Stimulated activated naive CD8-positive, alpha-beta T cell treated with anti-CD3 and anti-CD28 coated beads, Interleukin-15, Interleukin-2, amounts not matched to agents 100 U/mL and 50 U/mL, for 24 hours (primary cell): ENCODE data around the gene NELFCD.

Experiments
- ATAC-seq: fragments of 150-1000 bp; cut with Tn5 transposase; one replicate; pipeline ENCODE4 v1.10.0; 2021
- DNase-seq: peaks from one replicate; pipeline ENCODE4 v3.0.0; 2021

Gene NELFCD

DNA sequence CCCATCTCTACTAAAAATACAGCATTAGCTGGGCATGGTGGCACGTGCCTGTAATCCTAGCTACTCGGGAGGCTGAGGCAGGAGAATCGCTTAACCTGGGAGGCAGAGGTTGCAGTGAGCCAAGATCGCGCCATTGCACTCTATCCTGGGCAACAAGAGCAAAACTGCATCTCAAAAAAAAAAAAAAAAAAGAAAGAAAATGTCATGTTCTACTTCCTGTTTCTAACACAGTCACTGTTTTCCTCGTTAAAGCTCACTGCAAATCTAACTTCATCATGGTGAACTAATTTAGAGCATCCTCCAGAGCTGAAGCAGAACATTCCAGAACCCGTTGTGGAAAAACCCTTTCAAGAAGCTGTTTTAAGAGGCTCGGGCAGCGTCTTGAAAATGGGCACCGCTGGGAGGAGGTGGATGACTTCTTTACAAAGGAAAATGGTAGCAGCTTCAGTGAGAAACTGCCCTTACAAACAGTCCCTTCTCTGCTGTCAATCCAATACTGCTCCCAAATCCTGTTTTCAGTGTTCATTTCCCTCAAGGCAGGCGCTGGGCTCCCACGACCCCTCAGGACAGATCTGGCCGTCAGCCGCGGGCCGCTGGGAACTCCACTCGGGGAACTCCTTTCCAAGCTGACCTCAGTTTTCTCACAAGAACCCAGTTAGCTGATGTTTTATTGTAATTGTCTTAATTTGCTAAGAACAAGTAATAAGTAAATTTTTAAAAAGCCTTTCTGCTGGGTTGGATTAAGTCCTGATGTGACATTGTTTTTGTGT is 13.5 kb downstream of the NELFCD start:
- ATAC-seq (no peak), DNase-seq (no peak)

DNA sequence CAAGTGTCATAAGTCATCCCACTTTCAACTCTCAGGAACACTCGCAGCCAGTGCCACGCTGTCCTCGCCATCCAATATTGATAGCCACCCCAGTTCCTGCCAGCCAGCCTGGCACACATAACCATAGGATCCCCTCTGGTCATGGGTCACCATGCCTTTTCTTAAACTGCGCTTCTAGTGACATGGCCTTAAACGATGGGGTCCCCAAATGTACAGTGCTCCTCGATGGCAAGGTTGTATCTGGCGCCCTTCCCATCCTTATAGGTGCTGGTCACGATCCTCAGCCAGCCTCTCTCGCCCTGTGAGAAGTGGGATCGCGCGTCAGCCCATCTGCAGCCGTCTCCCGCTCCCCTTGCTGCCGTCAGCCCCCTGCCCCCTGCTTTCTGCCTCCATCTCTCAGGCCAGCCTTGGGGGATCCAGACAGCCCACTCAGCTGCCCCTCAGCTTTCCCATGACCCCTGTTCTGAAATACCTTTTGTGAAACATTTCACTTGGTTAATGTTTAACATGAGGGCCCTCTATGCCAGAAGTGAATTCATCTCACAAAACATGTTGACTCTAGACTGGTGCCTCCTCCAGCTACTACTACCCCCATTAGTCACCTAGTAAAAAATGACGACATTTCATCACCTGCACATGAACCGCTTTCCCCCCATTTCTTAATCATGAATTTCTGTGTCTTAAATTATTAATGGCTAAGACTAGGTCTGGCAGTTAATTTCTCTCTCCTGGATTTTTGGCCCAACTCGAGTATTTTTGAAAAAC is 14.6 kb downstream of the NELFCD start:
- ATAC-seq (no peak), DNase-seq (no peak)

DNA sequence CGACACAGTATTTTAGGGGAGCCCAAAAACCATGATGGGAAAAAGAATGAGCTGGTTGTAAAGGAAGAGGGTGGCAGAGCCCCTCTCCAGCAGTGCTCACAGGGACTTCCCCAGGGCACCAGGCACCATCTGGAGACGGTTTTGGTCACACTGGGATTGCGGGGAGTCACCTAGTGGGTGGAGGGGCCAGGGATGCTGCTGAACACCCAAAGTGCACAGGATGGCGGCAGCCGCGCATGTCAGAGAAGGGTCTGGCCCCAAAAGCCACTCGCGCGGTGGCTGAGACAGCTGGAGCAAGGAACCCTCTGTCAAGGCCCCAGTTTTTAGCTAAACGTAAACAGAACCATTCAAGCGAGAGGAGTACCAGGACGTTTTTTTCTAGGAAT is 15.2 kb downstream of the NELFCD start:
- ATAC-seq, result no peak
- no peak for DNase-seq

DNA sequence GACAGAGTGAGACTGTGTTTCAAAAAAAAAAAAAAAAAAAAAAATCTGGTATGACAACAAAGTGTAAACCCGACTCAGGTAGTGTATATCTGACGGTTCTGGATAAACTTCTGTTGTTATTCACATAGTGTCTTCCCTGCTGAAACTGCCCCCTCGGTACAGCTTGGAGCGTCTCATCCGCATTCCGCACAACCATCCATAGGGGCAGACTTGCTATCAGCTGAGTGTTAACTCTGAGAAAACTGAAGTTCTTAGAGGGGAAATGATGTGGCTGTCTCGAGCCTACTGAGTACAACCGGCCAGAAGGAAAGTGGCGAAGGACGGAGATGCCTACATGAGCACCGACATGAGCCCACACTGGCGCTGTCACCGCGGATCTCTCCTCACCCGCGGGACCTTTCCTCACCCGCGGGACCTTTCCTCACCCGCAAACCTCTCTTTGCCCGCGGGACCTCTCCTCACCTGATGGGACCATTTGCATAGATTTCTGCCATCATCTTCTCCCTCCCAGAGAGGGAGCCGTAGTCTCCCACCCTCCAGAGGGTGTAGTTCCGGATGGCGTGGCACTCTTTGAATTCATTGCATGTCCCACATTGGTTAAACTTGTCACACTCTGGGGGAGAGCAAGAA is 16.2 kb downstream of the NELFCD start:
- no peak for DNase-seq
- no peak for ATAC-seq

DNA sequence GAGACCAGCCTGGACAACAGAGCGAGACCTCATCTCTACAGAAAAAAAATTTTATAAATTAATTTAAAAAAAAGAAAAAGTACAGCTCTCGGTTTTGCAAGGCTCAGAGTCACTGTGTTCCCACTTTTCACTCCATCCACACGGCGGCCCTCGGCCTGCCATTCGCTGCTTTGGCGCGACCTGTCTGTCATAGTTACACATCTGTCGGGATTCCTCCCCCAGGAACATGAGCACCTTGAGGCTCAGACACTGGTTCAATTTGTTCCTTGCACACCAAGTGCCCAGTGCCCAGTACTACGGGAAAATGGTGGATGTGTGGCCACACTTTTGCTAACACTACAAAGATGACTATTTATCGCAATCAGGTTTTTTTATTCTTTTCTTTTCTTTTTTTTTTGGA is 17.6 kb downstream of the NELFCD start:
- no peak for ATAC-seq
- no peak for DNase-seq

DNA sequence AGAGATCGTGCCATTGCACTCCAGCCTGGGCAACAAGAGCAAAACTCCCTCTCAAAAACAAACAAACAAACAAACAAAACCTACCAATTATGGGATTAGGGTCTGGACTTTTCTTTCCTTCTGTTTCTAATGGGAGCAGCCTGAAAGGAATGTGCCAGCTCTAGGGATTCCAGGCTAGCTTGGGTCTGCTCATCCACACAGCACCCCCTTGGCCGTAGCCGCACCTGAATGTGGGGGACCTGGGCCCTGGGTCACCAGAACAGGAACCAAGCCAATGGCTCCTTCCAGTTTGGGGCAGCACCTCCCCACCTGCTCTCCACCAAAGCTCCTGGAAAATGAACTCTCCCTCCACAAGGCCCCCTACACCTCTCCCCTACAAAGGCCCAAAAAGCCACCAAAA is 19.3 kb downstream of the NELFCD start:
- no peak for DNase-seq
- ATAC-seq, result no peak

DNA sequence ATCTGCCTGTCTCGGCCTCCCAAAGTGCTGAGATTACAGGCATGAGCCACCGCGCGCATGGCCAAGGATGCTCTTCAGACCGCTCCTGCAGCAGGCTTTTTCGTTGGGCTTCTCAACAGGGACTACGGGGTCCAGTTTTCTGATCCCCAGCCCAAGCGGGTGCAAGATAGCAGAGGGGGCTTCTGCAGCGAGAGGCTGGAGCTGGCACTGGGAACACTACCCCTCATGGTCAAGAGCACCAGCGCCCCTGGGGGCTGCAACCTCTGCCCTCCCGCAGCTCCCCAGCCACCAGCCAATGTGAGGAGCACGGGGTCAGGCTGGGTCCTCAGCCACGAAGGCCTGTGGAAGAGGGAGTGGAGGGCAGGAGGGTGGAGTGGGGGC is 20.0 kb downstream of the NELFCD start:
- DNase-seq (no peak), ATAC-seq (no peak)

DNA sequence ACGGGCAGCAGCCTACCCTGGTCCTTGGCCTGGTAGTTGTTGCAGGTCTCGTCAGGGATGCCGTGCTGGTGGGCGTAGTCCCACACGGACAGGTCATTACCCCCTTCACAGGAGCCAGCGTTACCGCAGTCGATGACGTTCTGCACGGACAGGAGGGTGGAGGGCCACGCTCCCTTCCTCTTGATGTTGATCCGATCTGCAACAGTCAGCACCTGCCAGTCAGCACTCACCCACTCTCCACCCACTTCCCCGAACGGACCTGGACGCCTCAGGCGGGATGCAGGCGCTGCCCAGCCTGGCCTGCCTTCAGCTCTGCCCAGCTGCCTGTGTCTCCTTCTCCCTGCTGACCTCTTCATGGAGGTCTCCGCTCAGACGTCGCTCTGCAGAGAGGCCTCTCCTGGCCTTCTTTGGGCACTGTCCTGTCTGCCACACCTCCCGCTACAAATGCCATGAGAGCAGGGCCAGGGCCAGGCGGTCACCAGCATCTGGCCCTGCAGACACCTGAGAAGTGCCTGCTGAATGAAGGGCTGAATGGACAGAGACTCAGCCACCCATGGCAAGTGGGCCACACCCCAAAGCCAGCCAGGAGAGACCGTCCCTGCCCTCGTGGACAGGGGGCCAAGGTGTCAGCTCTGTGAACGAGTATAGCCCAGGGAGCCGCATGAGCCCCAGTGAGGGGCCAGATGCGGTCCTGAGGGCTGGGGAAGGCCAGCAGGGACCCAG is 20.6 kb downstream of the NELFCD start:
- DNase-seq (no peak), ATAC-seq (no peak)

DNA sequence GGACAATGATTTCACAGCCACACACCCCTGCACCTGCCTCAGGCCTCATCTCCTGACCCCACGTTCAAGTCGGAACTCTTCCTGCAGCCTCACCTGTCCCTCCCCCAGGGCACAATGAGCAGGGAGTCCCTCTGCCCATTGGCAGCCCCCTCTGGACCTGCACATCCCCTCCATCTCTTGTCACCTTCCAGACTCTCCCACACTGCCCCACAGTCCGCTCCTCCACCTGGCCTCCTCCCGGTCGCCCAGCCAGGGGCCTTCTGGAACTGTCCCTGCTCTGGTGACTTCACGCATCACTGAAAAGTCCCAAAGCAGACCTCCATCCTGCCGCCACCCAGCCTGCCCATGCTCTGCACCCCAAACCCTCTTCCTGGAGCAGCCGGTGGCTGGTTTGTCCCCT is 21.3 kb downstream of the NELFCD start:
- no peak for ATAC-seq
- DNase-seq, result no peak

DNA sequence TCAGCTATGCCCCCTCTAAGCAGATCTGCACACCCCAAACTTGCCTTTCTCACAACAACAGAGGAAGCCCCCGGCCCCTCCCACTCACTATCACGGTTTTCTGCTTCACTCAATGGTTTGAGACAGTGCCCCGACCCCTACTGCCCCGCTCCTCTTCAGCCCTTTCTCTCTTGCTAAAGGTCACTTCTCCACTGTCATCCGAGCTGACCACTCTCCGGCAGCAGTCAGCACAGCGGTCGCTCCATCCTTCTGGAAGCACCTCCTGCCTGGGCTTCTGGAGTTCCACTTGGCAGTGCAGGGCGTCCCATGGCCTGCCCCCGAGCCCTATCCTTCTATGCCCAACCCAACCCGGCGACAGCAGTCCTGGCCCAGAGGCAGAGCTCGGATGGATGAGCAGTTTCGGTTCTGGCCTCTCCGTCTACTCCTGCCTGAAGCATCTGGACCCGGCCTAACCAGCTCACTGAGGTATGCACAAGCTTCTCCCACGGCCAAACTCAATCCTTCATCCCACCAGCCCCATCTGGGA is 21.9 kb downstream of the NELFCD start:
- no peak for ATAC-seq
- DNase-seq, result no peak

DNA sequence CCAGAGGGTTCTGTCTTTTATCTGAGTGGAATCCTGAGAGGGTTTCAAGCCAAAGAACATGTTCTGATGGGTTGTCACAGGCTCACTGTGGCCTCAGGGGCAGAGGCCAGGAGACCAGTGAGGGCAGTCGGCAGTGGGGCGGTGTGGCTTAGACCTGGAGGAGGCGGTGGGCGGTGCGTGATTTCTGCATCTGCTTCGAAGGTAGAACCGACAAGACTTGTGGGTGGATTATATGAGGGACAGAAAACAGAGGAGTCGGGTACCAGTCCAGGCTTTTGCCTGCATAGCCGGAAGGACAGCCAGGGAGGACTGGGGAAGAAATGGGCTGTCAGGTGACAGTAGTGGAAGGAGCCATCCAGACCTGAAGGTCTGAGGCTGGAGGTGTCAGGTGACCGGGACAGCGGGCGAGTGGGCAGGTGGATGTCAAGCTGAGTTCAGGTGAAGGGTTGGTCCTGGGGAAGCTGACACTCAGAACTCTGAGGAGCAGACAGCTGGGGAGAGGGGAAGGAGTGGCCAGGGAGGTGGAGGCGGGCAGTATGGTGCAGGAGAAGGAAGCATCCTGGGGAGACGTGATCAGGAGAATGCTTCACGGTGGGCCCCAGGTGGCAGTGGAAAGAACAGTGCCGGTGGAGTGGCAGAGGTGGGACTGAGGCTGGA is 22.9 kb downstream of the NELFCD start:
- ATAC-seq, result no peak

DNA sequence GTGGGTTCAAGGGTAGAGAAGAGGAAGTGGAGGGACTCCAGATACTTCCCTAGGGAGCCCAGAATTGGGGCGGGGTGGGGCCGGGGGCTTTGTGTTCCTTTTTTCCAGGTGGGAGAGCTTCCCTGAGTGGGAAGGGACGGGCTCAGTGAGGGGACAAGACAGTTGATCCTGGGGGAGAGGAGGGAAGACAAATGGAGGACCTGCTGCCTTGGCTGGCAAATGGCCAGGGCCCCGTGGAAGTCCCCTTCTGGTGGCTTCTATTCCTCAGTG is 23.4 kb downstream of the NELFCD start:
- DNase-seq (peak; percentile 73), ATAC-seq (no peak)

More for the DNA sequence above, 22.9 kb downstream of the NELFCD start:
- DNase-seq, result no peak

DNA sequence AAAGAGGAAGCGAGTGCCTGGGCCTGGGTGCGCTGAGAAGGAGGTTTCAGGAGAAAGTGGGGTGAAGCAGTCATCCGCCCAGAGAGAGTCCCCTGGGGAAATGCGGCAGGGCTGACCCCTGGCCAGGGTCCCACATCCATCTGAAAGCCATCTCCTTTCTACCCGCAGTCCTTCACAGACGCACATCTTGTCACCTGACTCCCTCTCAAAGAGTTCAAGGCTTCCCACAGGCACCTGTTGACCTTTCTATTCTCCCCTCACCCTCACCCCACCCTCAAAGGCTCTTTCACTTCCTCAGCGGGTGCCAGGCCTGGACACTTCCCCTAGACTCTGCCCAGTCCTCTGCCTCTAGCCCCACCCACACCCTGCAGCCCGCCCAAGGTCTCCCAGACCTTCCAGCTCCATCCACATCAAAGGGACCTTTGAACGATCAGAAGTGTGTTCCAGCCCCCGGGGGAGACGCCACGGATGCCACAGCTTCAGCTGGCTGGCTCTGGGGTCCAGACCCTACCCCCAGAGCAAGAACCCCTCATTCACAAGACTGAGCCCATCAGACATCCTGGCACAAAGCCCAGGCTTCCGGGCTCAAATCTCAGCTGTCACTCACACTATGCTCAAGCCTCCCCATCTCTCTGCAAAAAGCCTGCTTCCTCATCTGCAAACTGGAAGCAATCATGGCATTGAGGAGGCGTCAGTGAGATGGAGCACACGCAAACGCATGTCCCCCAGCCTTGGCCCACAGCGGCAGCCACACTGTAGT is 23.9 kb downstream of the NELFCD start:
- DNase-seq, result peak; percentile 53
- ATAC-seq, result peak; percentile 38

DNA sequence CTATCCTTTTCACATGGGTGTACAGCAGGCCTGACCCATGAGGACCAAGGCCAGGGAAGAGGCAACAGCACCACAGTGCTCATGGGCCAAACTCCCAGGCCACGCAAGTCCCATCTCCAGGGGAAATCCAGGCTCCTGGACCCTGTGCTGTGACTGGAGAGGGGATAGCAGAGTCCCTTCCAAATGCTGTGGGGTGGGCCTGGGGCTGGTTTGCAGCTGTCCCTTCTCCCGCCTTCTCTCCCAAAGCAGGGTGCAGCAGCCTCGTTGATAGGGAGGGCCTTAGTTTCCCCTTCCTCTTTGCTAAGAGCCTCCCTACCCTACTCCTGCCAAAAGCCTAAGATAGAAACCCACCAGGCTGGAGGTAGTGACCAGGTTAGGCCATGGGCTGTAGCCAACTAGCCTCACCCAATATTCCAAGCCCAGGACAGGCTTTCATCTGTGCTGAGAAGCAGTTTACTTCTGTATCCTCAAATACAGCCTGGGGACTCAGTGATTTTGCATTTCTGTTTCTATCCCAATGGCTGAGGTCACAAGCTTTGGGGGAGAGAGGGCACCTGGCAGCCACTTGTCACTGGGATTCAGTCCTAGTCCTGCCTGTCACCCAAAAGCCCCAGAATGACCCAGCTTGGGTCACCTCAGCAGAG is 24.6 kb downstream of the NELFCD start:
- ATAC-seq, result no peak
- DNase-seq, result no peak

DNA sequence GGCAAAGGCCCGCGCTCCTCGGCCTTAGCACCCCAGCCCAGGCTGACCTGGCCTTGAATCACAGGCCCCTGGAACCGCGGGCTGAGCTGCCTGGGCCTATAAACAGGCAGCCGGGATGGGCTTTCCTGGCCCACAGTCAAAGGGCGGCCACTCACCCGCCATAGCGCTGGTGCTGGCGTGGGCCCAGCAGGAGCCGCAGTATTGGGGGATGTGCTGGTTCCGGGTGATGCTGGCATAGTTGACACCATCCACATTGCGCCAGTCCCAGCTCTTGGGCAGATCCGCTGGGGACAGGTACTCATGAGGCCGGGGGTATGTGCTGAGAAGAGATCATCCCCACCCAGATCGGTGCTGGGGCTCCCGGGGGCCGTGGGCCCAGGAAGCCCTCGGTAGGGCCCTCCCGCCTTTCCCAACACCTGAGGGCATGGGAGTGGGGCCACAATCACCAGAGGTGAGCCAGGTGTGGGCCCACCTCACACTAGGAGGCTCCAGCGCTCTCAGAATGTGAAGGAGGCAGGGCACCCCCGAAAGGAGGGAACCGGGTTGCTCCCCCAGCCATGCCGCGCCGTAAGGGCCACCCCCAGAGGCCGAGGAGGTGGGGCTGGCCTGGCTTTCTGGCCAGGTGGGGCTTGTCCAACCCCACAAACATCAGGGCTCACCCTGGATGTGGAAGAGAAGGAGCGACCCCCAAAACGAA is 25.3 kb downstream of the NELFCD start:
- no peak for ATAC-seq
- DNase-seq, result no peak

DNA sequence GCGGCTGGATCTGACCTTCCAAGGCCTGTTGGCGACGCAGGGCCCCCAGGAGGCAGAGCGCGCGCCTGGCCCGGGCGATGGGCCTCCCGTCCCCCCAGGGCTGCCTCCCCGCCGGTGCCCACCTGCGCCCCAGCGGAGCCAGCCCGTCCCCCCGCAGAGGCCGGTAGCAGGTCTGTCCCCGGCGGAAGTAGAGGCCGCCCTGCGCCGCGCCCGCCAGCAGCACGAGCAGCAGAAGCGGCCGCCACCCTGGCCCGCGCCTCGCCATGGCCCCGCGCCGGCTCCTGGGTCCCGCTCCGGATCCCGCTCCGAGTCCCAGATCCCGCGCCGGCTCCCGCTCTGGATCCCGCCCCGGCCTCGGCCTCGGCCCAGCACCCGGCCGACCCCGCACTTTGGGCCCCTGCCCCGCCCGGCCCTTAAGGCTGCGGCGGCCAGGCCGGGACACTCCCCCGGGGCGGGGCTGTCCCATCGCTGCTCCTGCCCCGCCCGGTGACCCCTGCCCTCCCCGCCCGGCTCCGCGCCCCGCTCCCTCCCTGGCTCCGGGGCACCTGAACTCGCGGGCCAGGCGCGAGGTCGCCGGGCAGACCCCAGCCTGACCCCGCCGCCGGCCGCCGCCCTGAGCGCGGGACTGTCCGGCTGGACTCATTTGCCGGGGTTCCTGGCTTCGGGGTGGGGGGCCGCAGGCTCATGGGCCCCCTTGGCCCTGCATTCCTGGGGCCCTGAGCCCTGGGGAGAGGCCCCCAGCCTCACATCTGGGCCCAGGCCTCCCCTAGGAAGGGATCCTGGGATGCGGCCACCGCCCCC is 26.0 kb downstream of the NELFCD start, which contains the start of gene CTSZ:
Gene CTSZ (minus strand): TSS at position 391 of the 801 bp plus-strand sequence. CDS start 126 bp downstream, at position 265.
- peak; percentile 69 for ATAC-seq
- DNase-seq, result peak; percentile 61

DNA sequence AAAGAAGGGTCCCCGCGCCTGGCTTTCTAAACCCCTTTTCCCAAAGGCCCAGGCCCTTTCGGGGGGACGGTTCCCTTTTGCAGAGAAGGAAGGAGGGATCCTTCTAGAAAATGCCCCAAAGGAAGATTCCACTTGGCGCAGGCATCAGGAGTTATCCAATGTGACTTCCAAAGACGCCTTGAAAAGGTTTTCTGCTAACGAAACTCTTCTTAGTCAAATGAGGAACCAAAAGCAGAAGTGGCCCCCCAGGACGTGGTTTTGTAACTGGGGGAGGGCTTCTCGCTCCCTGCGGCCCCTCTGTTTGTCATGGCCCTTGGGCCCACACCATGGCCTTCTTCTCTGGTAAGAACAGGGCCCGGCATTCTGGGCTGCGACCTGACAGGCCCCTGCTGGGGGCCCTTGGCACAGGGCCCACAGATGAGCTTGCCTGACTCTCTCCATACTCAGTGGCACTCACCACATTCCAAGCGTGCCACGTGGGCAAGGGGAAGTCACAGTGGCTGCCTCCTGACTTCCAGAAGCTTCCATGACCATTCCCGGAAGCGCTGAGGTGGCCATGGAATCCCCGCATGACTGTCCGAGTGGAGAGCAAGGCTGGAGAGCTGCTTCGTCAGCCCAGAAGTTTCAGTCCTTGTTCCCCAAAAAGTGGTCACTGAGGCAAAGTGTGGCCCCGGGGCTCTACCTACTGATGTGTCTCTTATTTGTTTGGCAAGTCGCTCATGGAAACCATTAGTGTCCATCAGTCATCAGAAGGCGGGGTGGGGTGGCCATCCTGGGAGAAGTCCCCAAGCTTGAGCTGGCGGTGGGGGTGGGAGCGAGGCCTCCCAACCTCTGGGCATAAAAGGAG is 26.8 kb downstream of the NELFCD start:
- DNase-seq (peak; percentile 45), ATAC-seq (no peak)

DNA sequence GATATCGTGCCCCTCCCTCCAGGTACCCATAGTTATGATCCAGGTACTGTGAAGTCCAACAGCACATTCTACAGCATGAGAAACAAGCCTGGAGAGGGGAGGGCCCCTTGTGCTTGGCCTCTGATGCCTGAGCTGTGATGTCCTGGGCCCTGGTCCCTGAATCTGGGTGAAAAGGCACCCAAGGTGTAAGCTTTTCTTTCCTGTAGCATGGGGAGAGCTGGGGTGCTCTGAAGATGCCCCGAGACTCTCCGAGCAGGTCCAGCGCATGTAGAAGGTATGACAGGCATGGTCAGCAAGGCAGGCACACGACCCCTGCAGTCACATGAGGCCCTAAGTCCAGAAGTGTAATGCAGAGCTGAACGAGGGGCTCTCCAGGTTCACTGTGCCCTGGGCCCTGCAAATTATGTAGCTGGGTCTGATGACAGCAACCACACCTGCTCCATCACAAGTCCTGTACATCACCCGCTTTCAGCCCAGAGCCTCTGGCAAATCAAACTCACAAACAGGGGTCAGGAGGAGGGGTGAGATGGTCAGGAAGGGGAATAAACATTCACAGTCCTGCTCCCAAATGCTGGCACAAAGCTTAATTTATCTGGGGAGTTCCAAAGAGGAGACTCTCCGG is 27.8 kb downstream of the NELFCD start:
- DNase-seq, result no peak
- ATAC-seq, result no peak
